Thyroid gland (tissue), 4 donors: ENCODE results near the gene TAS2R43.

Experiments
- CTCF ChIP-seq, 6 experiments: fragments of 200-600 bp in 3 of 6; fragments of 450-650 bp in 3 of 6; sonication (generic) in 3 of 6; IDR thresholded peaks; one replicate each; pipeline ENCODE4 v1.5.1; 2016 to 2019; ENCODE audit warnings: antibody characterized with exemption in 6 of 6, mild to moderate bottlenecking in 2 of 6, inconsistent platforms in 1 of 6, moderate library complexity in 1 of 6
- POLR2A ChIP-seq, 2 donors: fragments of 450-650 bp; IDR thresholded peaks; one replicate each; pipeline ENCODE4 v1.6.1; 2017; ENCODE audit warnings: antibody characterized with exemption in 2 of 2, mild to moderate bottlenecking in 2 of 2, moderate library complexity in 1 of 2

DNA sequence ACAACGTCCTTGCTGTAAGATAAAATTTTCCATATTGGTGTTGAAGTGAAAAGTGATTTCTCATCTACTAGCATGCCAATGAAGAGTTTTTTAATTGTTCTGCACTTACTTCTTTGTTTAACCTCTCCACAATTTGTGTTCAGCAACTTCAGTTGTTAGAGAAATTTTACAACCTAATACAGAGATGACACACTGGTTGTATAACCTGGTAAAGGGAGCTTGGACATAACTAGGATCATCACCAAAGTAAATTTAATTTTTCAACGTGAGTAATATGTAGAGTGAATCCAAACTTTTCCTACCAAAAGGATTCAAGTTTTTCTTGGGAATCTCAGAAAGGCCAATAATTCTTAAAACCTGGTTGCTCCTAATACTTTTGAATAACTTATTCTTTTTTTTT, 13.4 kb upstream of the TAS2R43 start:
- TF ChIP-seq CTCF (IDR thresholded peaks at IDR 0.05) = no peak
- no peak for TF ChIP-seq POLR2A (IDR thresholded peaks at IDR 0.05)
